Stimulated activated CD4-positive, alpha-beta T cell treated with anti-CD3 and anti-CD28 coated beads, TNF-alpha, amount 100 ng/mL, for 1 hour (primary cell): Measurements from ENCODE around the gene AGPAT1.
"Not testable (repeated sequence)": the region's sequence is repeated elsewhere in the genome, so short reads cannot be mapped to it uniquely, and the experiment has no call there.

Experiments used
- DNase-seq, 3 donors: peaks; one replicate each; pipeline ENCODE4 v3.0.0-alpha.2; 2020; ENCODE audit warnings: low read depth in 3 of 3, low spot score in 1 of 3

AGPAT1 gene

GRCh38 chr6:32187725-32188380, 12.0 kb upstream of the AGPAT1 start:
- DNase-seq = not testable (repeated sequence)

DNA sequence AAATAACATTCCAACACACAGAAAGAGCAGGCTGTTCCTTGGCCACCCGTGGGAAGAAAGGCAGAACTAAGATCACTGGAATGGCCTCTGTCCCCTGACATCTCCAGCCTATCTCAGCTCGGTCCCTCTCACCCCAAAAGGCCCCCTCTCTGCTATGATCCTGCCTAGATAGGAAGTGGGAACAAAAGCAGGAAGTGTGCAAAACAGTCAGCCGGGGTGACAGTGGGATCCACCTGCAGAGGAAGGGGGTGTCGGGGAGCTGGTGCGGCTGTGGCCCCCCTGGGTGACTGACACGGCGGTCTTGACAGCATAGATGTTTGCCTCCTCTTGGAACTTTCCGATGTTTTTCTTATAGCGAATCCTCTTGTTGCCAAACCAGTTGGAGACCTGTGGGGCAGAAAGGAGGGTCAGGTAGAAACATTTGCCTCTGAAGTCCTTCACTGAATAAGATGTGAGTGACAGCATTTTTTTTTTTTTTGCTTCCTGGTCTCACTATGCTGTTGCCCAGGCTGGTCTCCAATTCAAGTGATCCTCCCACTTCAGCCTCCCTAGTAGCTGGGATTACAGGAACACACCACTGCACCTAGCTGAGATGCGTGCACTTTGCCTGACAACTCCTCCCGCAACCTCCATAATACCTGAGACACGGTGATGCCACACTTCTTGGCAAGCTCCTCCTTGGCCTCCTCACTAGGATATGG, 11.3 kb upstream of the AGPAT1 start:
- DNase-seq = no peak

- not testable (repeated sequence) for DNase-seq
Measured at GRCh38 chr6:32186151-32186840, 10.4 kb upstream of the AGPAT1 start.

DNA sequence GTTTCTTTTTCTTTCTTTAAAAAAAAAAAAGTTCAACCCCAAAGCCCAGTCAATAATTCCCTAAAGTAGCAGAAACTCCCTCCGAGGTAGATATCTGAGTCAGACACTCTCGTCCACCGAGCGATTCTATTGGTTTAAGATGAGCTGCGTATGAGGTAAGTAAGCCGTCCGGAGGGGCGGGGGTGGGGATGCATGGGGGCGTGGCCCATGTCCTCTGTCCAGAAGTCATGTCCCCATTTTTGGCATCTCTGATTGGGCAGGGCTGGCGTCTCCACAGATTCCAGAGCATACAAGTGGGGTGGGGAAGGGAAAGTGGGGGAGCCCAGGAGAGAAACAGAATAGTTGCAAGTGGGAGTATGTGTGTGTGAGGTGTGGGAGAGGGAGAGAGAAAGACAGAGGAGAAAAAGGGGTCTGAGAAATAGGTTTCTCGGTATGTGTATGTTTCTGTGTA, 9.8 kb upstream of the AGPAT1 start:
- DNase-seq = not testable (repeated sequence)

DNA sequence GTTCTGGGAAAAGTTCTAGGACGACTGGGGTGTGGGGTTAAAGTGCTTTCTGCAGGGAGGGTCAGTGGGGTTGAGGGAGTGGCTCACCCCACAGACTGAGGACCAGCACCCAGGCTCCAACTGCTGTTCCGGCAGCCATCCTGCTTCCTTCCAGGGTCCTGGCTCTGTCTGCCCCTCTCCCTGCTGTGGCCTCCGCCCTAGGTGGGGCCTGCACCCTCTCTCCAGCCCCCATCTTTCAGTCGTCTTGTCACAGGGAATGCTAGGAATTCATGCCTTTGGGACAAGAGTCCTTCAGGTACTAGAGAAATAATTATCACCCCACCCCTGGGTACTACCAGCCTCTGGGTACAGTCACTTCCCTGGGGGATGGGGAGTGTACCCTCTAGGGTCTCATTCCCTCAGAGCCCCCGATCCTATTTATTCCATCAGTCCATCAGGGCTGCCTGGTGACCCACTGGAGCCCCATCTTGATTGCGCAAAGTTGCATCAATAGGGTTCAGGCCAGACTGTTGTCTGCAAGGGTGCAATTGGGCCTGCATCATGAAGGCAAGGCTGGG, 8.3 kb upstream of the AGPAT1 start, which contains the start of gene AGER:
AGER (minus strand) TSS at position 170 of the 557 bp plus-strand sequence; CDS start at position 139, 31 bp downstream.
- no peak for DNase-seq

- no peak for DNase-seq
Measured at GRCh38 chr6:32183483-32184083, 7.7 kb upstream of the AGPAT1 start.

DNA sequence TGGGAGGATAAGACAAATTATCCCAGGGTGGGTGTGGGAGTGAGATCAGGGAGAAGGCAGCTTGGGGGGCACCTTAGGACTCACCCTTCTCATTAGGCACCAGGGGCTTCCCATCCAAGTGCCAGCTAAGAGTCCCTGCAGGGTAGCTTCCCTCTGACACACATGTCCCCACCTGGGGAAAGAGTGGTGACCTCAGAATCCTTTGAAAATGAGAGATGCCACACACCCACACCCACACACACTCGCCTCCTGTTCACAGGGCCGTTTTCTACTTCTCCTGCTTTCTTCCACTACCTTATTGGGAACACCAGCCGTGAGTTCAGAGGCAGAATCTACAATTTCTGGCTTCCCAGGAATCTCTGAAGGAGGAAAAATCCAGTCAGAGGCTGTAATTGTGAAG, 7.1 kb upstream of the AGPAT1 start:
- no peak for DNase-seq

GRCh38 chr6:32182555-32182981, 6.7 kb upstream of the AGPAT1 start:
- DNase-seq = no peak

GRCh38 chr6:32181915-32182529, 6.1 kb upstream of the AGPAT1 start:
- DNase-seq = no peak

DNA sequence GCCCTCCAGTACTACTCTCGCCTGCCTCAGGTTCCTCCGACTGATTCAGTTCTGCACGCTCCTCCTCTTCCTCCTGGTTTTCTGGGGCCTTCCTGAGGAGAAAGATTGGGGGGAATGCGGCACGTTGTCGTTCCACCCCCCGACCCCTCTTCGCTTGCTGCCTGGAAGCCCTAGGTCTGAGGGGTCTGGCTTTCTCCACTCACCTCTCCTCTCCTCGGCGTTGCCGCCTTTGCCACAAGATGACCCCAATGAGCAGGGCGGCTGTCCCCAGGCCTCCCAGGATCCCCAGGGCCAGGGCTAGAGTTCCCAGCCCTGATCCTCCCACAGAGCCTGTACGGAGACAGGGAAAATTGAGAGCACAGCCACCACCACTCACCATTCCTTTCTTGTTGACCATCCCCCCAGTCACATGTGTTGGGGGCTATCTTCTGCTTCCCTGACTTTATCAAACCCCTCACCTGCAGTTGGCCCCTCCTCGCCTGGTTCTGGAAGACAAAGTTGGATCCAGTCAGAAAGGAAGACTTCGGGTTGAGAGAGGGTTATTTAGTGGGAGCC, 5.3 kb upstream of the AGPAT1 start:
- DNase-seq = no peak

DNA sequence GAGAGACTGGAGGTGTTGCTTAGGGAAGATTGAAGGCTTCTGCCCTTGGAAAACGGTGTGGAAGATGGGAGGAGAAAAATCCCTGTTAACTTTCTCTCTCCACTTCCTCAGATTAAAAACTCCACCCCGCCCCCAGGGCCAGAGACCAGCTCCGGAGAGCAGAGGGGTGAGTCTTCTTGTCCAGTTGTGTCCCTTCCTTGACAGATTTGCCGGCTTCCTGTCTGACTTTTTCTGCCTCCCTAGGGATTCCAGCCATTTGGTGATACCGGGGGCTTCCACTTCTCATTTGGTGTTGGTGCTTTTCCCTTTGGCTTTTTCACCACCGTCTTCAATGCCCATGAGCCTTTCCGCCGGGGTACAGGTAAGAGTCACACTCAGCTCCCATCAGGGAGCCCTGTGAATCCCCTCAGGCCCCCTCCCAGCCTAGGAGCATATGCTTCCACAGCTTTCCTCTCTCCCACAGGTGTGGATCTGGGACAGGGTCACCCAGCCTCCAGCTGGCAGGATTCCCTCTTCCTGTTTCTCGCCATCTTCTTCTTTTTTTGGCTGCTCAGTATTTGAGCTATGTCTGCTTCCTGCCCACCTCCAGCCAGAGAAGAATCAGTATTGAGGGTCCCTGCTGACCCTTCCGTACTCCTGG, 4.0 kb upstream of the AGPAT1 start:
- DNase-seq = no peak

- no peak for DNase-seq
Measured at GRCh38 chr6:32178547-32179440, 2.9 kb upstream of the AGPAT1 start.

- DNase-seq = peak; percentile 74 to 94 (median 86)
Measured at GRCh38 chr6:32177788-32178546, 2.1 kb upstream of the AGPAT1 start, which contains the start of gene RNF5. Gene RNF5 (plus strand): TSS chr6:32178405. CDS start chr6:32178512, 107 bp downstream.

DNA sequence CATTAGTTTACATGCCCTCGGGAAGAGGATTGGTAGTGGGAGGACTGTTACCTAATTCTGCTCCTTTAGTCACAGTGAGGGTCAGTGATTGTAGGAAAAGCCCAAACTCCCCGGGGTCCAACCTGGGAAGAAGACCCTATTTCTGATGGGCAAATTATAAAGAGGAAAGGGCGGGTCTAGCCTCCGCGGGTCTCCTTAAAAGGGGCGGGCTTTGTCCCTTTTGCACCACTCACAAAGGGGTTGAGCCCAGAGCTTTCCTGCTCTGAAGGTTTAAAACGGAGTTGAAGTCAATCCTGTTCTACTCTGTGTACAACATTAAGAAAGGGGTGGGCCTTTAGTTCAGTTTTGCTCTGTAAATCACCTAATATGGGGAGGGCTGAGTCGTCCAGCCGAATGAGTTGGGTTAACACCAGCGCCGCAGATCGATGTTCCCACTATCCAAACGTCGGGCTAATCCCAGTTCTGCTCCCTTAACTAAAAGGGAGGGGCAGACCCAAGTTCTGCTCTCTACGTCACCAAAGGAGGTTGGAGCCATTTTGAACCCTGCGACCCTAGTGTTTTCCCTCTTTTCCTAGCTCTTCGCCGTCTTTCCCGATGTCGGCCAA, 1.4 kb upstream of the AGPAT1 start:
- no peak for DNase-seq

DNA sequence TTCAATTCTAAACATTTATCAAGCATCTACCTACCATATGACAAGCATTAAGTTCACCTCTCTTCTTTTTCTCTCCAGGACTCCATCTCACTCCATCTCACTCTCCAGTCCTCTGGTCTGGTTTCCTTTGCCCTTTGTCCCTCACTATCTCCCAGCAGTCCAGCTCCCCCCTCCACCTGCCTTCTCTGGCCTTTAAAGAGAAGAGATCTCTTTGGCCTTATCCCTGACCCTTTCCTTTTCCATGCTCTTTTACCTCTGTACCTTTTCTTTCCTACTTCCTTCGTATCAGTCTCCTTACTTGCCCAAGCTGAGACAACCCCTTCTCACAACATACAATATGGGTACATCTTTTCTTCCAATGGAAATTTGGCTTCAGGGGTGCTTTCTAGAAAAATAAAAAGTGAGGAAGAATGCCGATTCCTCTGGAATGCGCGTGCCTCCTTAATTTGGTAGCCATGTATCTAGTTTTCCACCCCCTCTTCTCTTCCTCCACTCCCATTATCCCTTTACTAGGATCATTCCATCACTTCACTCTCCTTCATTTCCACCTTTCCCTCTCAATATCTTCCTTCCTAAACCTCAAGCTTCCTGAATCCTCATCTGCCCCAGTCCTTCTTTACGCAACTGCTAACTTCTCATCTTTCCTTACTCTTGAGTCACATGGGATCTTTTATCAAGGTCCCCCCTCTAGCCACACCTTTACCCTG, 745 bp upstream of the AGPAT1 start:
- DNase-seq = no peak

GRCh38 chr6:32175322-32175710, 568 bp downstream of the AGPAT1 start:
- no peak for DNase-seq

DNA sequence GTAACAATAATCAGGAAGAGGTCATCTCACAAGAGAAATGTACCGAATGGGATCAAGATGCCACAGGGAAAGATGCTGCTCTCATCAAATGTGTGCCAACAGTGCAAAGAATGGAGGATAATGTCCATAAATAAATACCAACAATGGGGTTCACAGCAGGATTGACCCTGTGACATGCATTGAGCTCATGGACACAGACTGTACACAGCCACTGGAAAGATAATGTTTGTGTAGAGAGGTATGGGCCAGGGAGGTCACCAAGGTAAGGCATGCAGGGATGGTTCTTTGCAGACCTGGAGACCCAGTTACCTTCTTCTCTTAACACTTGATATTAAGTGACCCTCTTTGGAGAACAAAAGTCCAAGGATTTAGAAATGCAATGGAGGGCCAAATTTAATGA, 1.5 kb downstream of the AGPAT1 start:
- no peak for DNase-seq
